ENCODE data around the gene B3GNT4.
"Not testable (repeated sequence)": the region's sequence is repeated elsewhere in the genome, so short reads cannot be mapped to it uniquely, and the experiment has no call there.

The B3GNT4 gene

GRCh38 chr12:122185494-122186082 lies 17.9 kb upstream of the B3GNT4 start:
- FAIRE-seq, result no peak
- no peak for DNase-seq (ENCODE audit: extremely low spot score, insufficient read length, low read depth)

- DNase-seq (ENCODE audit: extremely low spot score, insufficient read length, low read depth) (no peak), FAIRE-seq (no peak)
Measured at GRCh38 chr12:122187466-122187865, 16.0 kb upstream of the B3GNT4 start.

- DNase-seq (ENCODE audit: extremely low spot score, insufficient read length, low read depth) (no peak), FAIRE-seq (no peak)
Measured at GRCh38 chr12:122189626-122190475, 13.7 kb upstream of the B3GNT4 start.

- peak; percentile 87 for FAIRE-seq
- DNase-seq (ENCODE audit: extremely low spot score, insufficient read length, low read depth), result peak; percentile 79
Measured at GRCh38 chr12:122190842-122191668, 12.5 kb upstream of the B3GNT4 start.

- DNase-seq (ENCODE audit: extremely low spot score, insufficient read length, low read depth), result no peak
- FAIRE-seq, result no peak
Measured at GRCh38 chr12:122192441-122192840, 11.1 kb upstream of the B3GNT4 start.

- no peak for DNase-seq (ENCODE audit: extremely low spot score, insufficient read length, low read depth)
- no peak for FAIRE-seq
Measured at GRCh38 chr12:122194804-122195203, 8.7 kb upstream of the B3GNT4 start.

GRCh38 chr12:122195405-122195804 lies 8.1 kb upstream of the B3GNT4 start:
- FAIRE-seq, result no peak
- no peak for DNase-seq (ENCODE audit: extremely low spot score, insufficient read length, low read depth)

GRCh38 chr12:122197612-122197966 lies 5.9 kb upstream of the B3GNT4 start:
- FAIRE-seq, result no peak
- no peak for DNase-seq (ENCODE audit: extremely low spot score, insufficient read length, low read depth)

- FAIRE-seq (no peak), DNase-seq (ENCODE audit: extremely low spot score, insufficient read length, low read depth) (no peak)
Measured at GRCh38 chr12:122199484-122200355, 3.8 kb upstream of the B3GNT4 start.

- DNase-seq (ENCODE audit: extremely low spot score, insufficient read length, low read depth) (no peak), FAIRE-seq (no peak)
Measured at GRCh38 chr12:122200541-122201175, 2.9 kb upstream of the B3GNT4 start.

GRCh38 chr12:122201381-122201780 lies 2.1 kb upstream of the B3GNT4 start:
- DNase-seq (ENCODE audit: extremely low spot score, insufficient read length, low read depth) (no peak), FAIRE-seq (no peak)

- DNase-seq (ENCODE audit: extremely low spot score, insufficient read length, low read depth) (no peak), FAIRE-seq (no peak)
Measured at GRCh38 chr12:122202017-122202416, 1.5 kb upstream of the B3GNT4 start.

- FAIRE-seq; DNase-seq (ENCODE audit: extremely low spot score, insufficient read length, low read depth): not testable (repeated sequence)
Measured at GRCh38 chr12:122202811-122203210, 698 bp upstream of the B3GNT4 start.

- no peak for DNase-seq (ENCODE audit: extremely low spot score, insufficient read length, low read depth)
- no peak for FAIRE-seq
Measured at GRCh38 chr12:122204167-122205052, 901 bp downstream of the B3GNT4 start.

GRCh38 chr12:122205053-122205925 lies 1.8 kb downstream of the B3GNT4 start:
- FAIRE-seq, result no peak
- no peak for DNase-seq (ENCODE audit: extremely low spot score, insufficient read length, low read depth)

GRCh38 chr12:122206111-122206881 lies 2.8 kb downstream of the B3GNT4 start:
- no peak for FAIRE-seq

GRCh38 chr12:122206976-122207375 lies 3.5 kb downstream of the B3GNT4 start:
- DNase-seq (ENCODE audit: extremely low spot score, insufficient read length, low read depth), result no peak
- FAIRE-seq, result no peak

More at GRCh38 chr12:122206111-122206881, 2.8 kb downstream of the B3GNT4 start:
- no peak for DNase-seq (ENCODE audit: extremely low spot score, insufficient read length, low read depth)
